Endodermal cell (in vitro differentiated cells): ENCODE data around the gene THBD. TPM values are rescaled to one million over a fixed set of nuclear protein-coding genes. Genes with fewer than 3 reads are reported as not detected.
A peak's percentile ranks its signal among the peaks of the same experiment; 100 is the strongest.

Experiments
- DNase-seq: peaks from one replicate; pipeline ENCODE4 v3.0.0-alpha.2; 2017
- H3K27ac ChIP-seq: 2 replicates; pipeline ENCODE4 v1.5.1; 2013; ENCODE audit warnings: mild to moderate bottlenecking, low read depth, low read length, moderate library complexity
- H3K27me3 ChIP-seq: 2 replicates; pipeline ENCODE4 v1.6.1; 2013; ENCODE audit warnings: mild to moderate bottlenecking, low read length, moderate library complexity; ENCODE audit not compliant: insufficient read depth, control insufficient read depth, poor library complexity, severe bottlenecking
- H3K36me3 ChIP-seq: 2 replicates; pipeline ENCODE4 v1.7.0; 2013; ENCODE audit warnings: mild to moderate bottlenecking, low read length, moderate library complexity; ENCODE audit not compliant: control insufficient read depth, insufficient read depth
- H3K4me1 ChIP-seq: one replicate; pipeline ENCODE4 v1.7.0; 2013; ENCODE audit warnings: low read length; ENCODE audit not compliant: control insufficient read depth, insufficient read depth
- H3K4me3 ChIP-seq: 2 replicates; pipeline ENCODE4 v1.5.1; 2013; ENCODE audit warnings: mild to moderate bottlenecking, low read length, moderate library complexity
- H3K9ac ChIP-seq: 2 replicates; pipeline ENCODE4 v1.6.1; 2013; ENCODE audit warnings: mild to moderate bottlenecking, low read length, moderate library complexity; ENCODE audit not compliant: poor library complexity, severe bottlenecking; ENCODE audit errors: extremely low read depth
- H3K9me3 ChIP-seq: 2 replicates; pipeline ENCODE4 v1.6.1; 2013; ENCODE audit warnings: mild to moderate bottlenecking, low read length, moderate library complexity; ENCODE audit not compliant: control insufficient read depth
- H3K27ac Mint-ChIP-seq: 2 replicates; pipeline ENCODE4 v1.8.0; 2020; ENCODE audit warnings: mixed read lengths
- H3K27me3 Mint-ChIP-seq: 2 replicates; pipeline ENCODE4 v1.8.0; 2021; ENCODE audit warnings: mild to moderate bottlenecking, mixed read lengths; ENCODE audit not compliant: insufficient read depth
- H3K36me3 Mint-ChIP-seq: 2 replicates; pipeline ENCODE4 v1.8.0; 2020; ENCODE audit warnings: low read depth, mixed read lengths
- H3K4me1 Mint-ChIP-seq: 2 replicates; pipeline ENCODE4 v1.8.0; 2020; ENCODE audit warnings: mixed read lengths
- H3K4me3 Mint-ChIP-seq: 2 replicates; pipeline ENCODE4 v1.8.0; 2020; ENCODE audit warnings: mild to moderate bottlenecking, moderate library complexity, mixed read lengths
- H3K9me3 Mint-ChIP-seq: 2 replicates; pipeline ENCODE4 v1.8.0; 2020; ENCODE audit warnings: mild to moderate bottlenecking, mixed read lengths
- CTCF ChIP-seq: fragments of 200-600 bp; sonication (generic); conservative IDR thresholded peaks from 2 replicates; pipeline ENCODE4 v1.5.0; 2021; ENCODE audit warnings: antibody characterized with exemption, mild to moderate bottlenecking
- WGBS, 2 experiments: methylation state at CpG; one replicate each; pipeline versions ENCODE4 v1.1.5 to v1.1.7; 2013; ENCODE audit warnings: missing lambda C conversion rate in 2 of 2, mixed read lengths in 1 of 2; ENCODE audit not compliant: insufficient coverage in 1 of 2, insufficient read length in 1 of 2; 5-methylcytosine and 5-hydroxymethylcytosine counted together
- total RNA-seq, 2 donors: library from RNA; stranded (reverse); fragmentation: NEBNext Ultra II Directional in 1 of 2; extraction: Animal tissue kit (Norgen Biotek cat#: 25700) in 1 of 2; gene quantifications; 2 replicates in 1 of 2; 3 replicates in 1 of 2; pipeline ENCODE4 v1.2.1, GENCODE V29; 2021

Gene THBD
- total RNA-seq, 2 donors from 2014 or later, result 1.2 to 2.0 TPM

GRCh38 chr20:23023621-23024177 is 25.8 kb downstream of the THBD start:
- TF ChIP-seq CTCF, result peak; percentile 57
- Mint-ChIP-seq H3K27ac (peak overlapping the region; percentile 73), H3K36me3 (no peaks in the 10 kb centered on the region), H3K4me3 (no peak overlapping the region), H3K9me3 (no peaks in the 10 kb centered on the region), H3K27me3 (peaks cover 9% of the 10 kb centered on the region), H3K4me1 (peaks cover 14% of the 10 kb centered on the region)
- no peaks in the 10 kb centered on the region for H3K36me3 ChIP-seq
- no peaks in the 10 kb centered on the region for H3K27me3 ChIP-seq
- no peak overlapping the region for H3K9ac ChIP-seq
- H3K4me3 ChIP-seq, result no peak overlapping the region
- no peaks in the 10 kb centered on the region for H3K9me3 ChIP-seq
- H3K4me1 ChIP-seq, result peaks cover 2% of the 10 kb centered on the region
- WGBS, 2 experiments, result 93 to 96% methylated on average over 8 to 10 of the region's 10 CpGs
- no peak overlapping the region for H3K27ac ChIP-seq
- peak; percentile 71 for DNase-seq

GRCh38 chr20:23022849-23023248 is 26.6 kb downstream of the THBD start:
- H3K9me3 Mint-ChIP-seq, result no peaks in the 10 kb centered on the region

GRCh38 chr20:23021951-23022350 is 27.5 kb downstream of the THBD start:
- H3K4me3 ChIP-seq, result no peak overlapping the region
- no peak overlapping the region for H3K9ac ChIP-seq
- peaks cover 7% of the 10 kb centered on the region for H3K4me1 ChIP-seq
- H3K27me3 ChIP-seq, result no peaks in the 10 kb centered on the region
- no peaks in the 10 kb centered on the region for H3K9me3 ChIP-seq
- Mint-ChIP-seq H3K4me3 (no peak overlapping the region), H3K36me3 (no peaks in the 10 kb centered on the region), H3K27me3 (peaks cover 2% of the 10 kb centered on the region), H3K4me1 (peaks cover 24% of the 10 kb centered on the region), H3K27ac (no peak overlapping the region), H3K9me3 (no peaks in the 10 kb centered on the region)
- no peak for TF ChIP-seq CTCF
- no peak for DNase-seq
- H3K27ac ChIP-seq, result no peak overlapping the region
- H3K36me3 ChIP-seq, result no peaks in the 10 kb centered on the region
- WGBS, 2 experiments, result 94 to 98% methylated on average over 5 of the region's 5 CpGs

More at GRCh38 chr20:23022849-23023248, 26.6 kb downstream of the THBD start:
- Histone ChIP-seq H3K4me1 (peaks cover 2% of the 10 kb centered on the region), H3K27me3 (no peaks in the 10 kb centered on the region), H3K9ac (no peak overlapping the region), H3K9me3 (no peaks in the 10 kb centered on the region), H3K27ac (no peak overlapping the region), H3K4me3 (no peak overlapping the region), H3K36me3 (no peaks in the 10 kb centered on the region)
- Mint-ChIP-seq H3K27me3 (peaks cover 7% of the 10 kb centered on the region), H3K27ac (no peak overlapping the region), H3K4me3 (no peak overlapping the region), H3K36me3 (no peaks in the 10 kb centered on the region), H3K4me1 (peaks cover 15% of the 10 kb centered on the region)
- WGBS, 2 experiments, result 93 to 98% methylated on average over 3 to 4 of the region's 4 CpGs
- no peak for DNase-seq
- no peak for TF ChIP-seq CTCF
